SK-N-SH (cell line): ENCODE measurements around the gene GPR22.

ENCODE experiments used
- CTCF ChIP-seq: fragments of 200-600 bp; sonication (generic); IDR thresholded peaks from 2 replicates; pipeline ENCODE4 v1.6.1; 2017; ENCODE audit warnings: antibody characterized with exemption, mild to moderate bottlenecking, moderate library complexity
- EP300 ChIP-seq, 2 experiments: IDR thresholded peaks; 2 replicates each; pipeline versions ENCODE4 v1.4.0 to v1.6.1; 2012; ENCODE audit warnings: borderline replicate concordance in 1 of 2, low read depth in 1 of 2, low read length in 1 of 2
- FOXJ3 ChIP-seq: sonication (generic); formaldehyde crosslinking; IDR thresholded peaks from 2 replicates; pipeline ENCODE4 v1.5.1; 2020; ENCODE audit warnings: mild to moderate bottlenecking, missing genetic modification reagents
- MAX ChIP-seq: IDR thresholded peaks from 2 replicates; pipeline ENCODE4 v1.4.0; 2012; ENCODE audit warnings: low read depth
- RAD21 ChIP-seq: IDR thresholded peaks from 2 replicates; pipeline ENCODE4 v1.6.1; 2012; ENCODE audit warnings: mild to moderate bottlenecking, low read length
- TCF12 ChIP-seq: IDR thresholded peaks from 2 replicates; pipeline ENCODE4 v1.4.0; 2012

GRCh38 chr7:107503687-107504086, 33.8 kb downstream of the GPR22 start:
- no peak for TF ChIP-seq CTCF
- no peak for TF ChIP-seq EP300 (IDR thresholded peaks at IDR 0.05; ENCODE audit: borderline replicate concordance in 1 of 2, low read depth in 1 of 2, low read length in 1 of 2)
- TF ChIP-seq RAD21: no peak
- TF ChIP-seq FOXJ3 (CRISPR knock-in tag): no peak
- no peak for TF ChIP-seq TCF12
- TF ChIP-seq MAX: no peak
